GM19324 (cell line): ENCODE measurements around the gene RAG2.

Experiments used
- ATAC-seq: cut with Tn5 transposase; IDR thresholded peaks from one replicate; pipeline ENCODE4 v1.9.1; 2021; ENCODE audit warnings: mild to moderate bottlenecking, moderate library complexity; ENCODE audit not compliant: unreplicated experiment, low FRiP score

The RAG2 gene

DNA sequence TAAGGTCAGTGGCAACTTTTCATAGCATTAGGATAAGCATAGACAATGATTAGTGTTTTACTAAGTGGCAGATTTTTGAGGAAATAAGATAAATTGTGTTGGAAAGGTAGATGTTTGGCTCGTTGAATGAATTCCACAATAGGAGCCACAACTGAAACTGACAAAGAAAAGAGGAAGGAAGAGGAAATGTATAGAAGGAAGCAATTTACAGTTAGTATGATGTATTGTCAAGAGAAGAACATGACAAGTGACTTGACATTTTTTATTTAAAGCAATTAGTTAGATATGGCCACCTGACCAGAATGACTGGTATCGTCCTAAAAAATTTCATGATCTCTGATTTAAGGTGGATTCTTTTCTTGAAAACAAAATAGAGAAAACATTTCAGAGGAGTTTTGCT lies 3.1 kb upstream of the RAG2 start:
- ATAC-seq = no peak

- no peak for ATAC-seq
These were observed 2.1 kb upstream of the RAG2 start for GRCh38 chr11:36600180-36600579.

GRCh38 chr11:36596880-36597279 lies 1.2 kb downstream of the RAG2 start:
- no peak for ATAC-seq

DNA sequence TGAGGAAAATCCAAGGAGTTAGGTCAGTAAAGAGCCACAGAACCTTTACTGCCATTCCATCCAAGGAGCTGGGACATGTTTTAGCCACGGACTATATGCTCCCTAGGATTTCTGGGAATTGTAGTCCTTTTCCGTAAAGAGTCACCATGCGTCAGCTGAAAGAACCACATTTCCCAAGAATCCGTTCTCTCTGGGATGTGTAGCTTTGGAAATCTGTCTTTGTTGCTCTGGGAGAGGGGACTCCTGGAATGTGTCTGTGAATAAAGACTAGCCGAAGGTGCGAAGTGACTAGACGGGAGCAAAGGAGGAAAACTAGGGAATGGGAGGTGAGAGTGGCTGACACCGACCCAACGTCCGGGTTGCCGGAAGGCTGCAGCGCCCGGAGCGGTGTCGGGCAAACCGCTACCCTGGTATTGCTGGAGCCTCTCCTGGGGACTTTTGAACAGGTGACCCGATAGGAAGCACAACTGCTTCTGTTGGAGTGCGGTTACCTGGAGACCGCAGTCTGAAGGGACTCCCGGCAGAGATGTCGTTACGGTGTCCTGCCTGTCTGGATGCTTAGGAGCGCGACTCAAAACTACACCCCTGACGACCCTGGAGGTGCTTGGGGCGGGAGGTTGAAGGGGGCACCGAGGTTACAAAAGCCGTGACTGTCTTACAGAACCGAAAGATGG lies 3.6 kb downstream of the RAG2 start, which contains the start of gene IFTAP:
Gene IFTAP (plus strand): TSS at position 187 of the 674 bp plus-strand sequence. CDS start 15,602 bp downstream, outside the sequence.
- ATAC-seq = peak; percentile 44

DNA sequence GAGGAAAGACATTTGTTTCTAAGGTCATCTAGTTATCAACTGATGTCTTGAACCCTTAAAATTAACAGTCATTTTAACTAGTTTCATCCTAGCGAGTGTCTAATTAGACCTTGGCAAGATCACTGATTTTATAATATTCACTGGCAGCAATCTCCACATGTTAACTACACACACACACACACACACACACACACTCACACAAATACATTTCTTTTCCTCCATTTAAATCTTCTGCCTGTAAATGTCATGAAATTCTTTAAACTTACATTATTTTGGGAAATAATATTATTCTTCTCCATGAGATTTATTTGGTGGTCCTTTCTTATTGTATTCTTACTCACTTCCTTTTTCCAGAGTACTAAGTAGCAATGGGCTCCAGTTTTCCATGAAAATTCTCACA lies 6.6 kb downstream of the RAG2 start:
- no peak for ATAC-seq

DNA sequence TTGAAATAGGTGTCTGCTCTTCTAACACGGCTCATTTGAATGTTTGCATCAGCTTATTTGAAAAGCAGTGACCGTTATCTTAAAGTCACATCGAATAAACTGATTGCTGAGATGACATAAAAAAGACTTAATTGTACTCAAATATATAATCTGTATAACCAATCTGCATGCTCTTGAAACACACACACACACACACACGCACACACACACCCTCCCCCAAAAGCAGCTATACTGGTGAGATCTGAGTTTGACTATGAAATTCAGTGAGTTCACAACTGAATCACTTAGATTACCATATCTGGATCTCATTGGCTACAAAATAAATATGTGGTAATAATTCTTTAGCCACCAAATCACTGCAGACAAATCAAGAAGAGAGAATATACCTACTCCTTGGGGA lies 7.5 kb downstream of the RAG2 start:
- no peak for ATAC-seq

GRCh38 chr11:36588099-36588498 lies 9.9 kb downstream of the RAG2 start:
- ATAC-seq = no peak

DNA sequence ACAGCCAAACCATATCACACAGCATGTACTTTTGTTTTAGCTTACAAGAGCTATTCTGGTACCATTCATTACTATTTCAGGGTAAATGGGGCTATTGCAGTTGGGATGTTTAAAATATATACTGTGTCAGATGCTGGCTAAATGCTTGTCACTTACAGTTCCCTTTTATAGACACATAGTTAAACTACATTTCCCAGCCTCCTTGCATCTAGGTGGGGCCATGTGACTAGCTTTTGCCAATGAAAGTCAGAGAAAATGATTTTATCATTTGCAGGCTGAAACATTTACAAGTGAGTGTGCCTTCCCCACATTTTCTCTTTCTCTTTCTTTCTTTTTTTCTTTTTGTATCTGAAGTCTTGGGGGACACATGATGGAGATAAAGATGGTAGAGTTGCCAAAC lies 11.5 kb downstream of the RAG2 start:
- ATAC-seq = no peak

- no peak for ATAC-seq
These were observed 14.4 kb downstream of the RAG2 start for GRCh38 chr11:36583667-36584066.

DNA sequence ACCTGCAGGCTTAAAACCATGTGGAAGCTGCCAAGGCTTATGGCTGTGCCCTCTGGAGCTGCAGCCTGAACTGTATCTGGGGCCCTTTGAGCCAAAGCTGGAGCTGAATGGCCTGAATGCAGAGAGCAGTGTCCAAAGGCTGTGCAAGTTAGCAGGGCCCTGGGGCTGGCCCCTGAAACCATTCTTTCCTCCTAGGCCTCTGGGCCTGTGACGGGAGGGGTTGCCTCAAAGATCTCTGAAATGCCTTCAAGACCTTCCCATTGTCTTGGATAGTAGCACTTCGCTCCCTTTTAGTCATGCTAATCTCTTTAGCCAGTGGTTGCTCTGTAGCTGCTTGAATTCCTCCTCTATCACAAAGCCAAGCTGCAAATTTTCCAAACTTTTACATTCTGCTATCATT lies 16.5 kb downstream of the RAG2 start:
- ATAC-seq = no peak

DNA sequence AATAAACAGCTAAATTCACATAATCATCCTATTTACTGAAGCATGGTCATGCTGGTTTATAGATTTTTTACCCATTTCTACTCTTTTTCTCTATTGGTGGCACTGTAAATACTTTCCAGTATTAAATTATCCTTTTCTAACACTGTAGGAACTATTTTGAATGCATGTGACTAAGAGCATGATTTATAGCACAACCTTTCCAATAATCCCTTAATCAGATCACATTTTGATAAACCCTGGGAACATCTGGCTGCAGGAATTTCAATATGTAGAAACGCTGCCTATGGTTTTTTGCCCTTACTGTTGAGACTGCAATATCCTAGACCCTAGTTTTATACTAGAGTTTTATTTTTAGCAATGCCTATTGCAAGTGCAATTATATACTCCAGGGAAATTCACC lies 19.6 kb downstream of the RAG2 start:
- no peak for ATAC-seq

DNA sequence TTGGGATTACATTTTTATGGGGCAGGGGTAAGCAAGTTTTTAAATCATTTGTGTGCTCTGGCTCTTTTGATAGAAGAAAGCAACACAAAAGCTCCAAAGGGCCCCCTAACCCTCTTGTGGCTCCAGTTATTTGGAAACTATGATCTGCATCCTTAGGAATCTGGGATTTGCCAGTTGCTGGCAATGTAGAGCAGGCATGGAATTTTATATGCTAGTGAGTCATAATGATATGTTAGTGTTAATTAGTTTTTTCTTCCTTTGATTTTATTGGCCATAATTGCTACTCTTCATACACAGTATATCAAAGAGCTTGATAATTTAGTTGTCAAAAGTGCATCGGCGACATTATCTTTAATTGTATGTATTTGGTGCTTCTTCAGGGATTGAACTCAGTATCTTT lies 20.2 kb downstream of the RAG2 start:
- no peak for ATAC-seq

GRCh38 chr11:36577373-36577772 lies 20.7 kb downstream of the RAG2 start:
- ATAC-seq = no peak

- ATAC-seq = no peak
These were observed 23.6 kb downstream of the RAG2 start for GRCh38 chr11:36574486-36574885.

DNA sequence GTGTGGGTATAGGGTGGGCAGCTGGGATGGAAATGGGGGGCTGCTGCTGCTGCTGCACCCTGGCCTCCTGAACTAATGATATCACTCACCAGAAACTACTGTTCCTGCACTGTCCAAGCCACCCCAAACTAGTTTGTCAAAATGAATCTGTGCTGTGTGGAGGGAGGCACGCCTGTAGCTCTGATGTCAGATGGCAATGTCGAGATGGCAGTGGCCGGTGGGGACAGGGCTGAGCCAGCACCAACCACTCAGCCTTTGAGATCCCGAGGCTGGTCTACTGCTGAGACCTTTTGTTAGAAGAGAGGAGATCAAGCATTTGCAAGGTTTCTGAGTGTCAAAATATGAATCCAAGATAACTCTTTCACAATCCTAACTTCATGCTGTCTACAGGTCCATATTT lies 28.9 kb downstream of the RAG2 start:
- no peak for ATAC-seq

DNA sequence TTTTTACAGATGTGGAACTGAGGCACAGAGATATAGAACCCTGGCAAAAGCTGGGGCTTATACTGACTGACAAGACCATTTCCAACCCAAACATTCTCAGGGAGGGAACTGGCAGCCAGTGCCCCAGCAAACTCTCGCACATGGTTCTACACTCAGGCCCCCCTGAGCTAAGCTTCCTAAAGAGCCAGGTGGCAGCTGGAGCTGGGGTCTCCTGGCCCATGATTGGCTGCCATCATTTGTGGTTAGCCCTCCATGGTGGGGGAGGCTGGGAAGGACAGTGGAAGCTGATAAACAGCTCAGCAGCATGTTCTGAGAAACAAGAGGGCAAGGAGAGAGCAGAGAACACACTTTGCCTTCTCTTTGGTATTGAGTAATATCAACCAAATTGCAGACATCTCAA lies 30.3 kb downstream of the RAG2 start, which contains the start of gene RAG1:
Gene RAG1 (plus strand): TSS at position 314 of the 400 bp plus-strand sequence. CDS start 5,298 bp downstream, outside the sequence.
- ATAC-seq = no peak

GRCh38 chr11:36566407-36567053 lies 31.5 kb downstream of the RAG2 start:
- no peak for ATAC-seq

GRCh38 chr11:36565031-36565610 lies 32.9 kb downstream of the RAG2 start:
- no peak for ATAC-seq

DNA sequence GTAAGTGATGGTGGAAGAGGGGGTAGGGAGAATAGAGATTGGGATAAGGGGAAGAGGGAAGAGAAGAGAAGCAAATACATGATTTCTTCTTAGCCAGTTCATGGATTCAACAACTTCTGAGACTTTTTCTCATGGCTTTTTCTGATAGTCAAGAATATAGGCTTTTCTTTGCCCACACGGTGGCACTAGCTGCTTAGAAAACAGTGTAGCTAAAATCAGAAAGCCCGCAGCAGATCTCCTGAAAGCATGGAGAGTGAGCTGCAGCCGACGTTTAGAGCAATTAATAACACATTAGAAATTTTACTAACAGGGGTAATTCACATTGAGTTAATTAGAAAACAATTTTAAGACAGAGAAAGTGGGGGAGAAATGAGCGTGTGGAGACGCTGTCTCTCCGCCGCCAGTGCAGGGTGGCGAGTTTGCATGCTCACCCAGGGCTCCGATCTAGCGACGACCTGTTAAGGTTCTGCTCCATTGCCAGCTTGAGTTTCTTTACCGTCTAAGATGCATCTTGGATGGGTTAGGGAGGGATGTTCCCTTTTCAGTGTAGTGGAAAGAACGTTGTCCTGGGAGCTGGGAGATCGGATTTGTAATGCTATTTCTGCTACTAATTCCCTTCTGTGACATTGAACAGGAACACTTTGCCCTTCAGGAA lies 33.5 kb downstream of the RAG2 start:
- ATAC-seq = no peak

DNA sequence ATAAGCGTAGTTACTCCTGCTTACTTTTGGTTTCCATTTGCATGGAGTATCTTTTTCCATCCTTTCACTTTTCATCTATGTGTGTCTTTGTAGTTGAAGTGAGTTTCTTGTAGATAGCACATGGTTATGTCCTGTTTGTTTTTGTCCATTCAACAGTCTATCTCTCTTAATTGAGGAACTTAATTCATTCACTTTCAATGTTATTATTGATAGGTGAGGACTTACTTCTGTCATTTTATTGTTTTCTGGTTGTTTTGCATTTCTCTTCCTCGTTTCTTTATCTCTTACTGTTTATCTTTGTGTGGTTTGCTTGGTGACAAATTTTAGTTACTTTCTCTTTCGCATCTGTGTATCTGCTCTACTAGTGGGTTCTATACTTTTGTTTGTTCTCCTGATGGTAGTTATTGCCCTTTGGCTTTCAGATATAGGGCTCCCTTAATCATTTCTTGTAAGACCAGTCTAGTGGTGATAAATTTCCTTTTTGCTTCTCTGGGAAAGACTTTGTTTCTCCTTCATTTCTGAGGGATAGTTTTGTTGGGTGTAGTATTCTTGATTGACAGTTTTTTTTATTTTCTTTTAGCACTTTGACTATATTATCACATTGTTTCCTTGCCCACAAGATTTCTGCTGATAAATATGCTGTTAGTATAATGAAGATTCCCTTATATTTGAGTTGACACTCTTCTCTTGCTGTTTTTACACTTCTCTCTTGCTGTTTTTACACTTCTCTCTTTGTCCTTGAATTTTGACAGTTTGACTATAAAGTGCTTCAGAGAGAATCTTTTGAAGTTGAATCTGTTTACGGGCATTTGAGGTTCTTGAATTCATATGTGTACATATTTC lies 39.2 kb downstream of the RAG2 start:
- peak; percentile 93 for ATAC-seq
